ENCODE measurements around the gene RIC1. TPM values are rescaled to one million over a fixed set of nuclear protein-coding genes. Genes with fewer than 3 reads are reported as not detected.

The RIC1 gene
- total and polyA plus RNA-seq, 2 of the 13 experiments (the other 11 are each of a cell fraction or from before 2014, with no cell fraction given) = 18.2 to 19.0 TPM

GRCh38 chr9:5750569-5750968 lies 121.7 kb downstream of the RIC1 start:
- peak; percentile 74 for ATAC-seq
- TF ChIP-seq GATAD2A (CRISPR knock-in tag; IDR thresholded peaks at IDR 0.05) = peak; percentile 28; the same call in 1 of the 2 replicates
- TF ChIP-seq FOSL2 (CRISPR knock-in tag; IDR thresholded peaks at IDR 0.05) = 0 out of 2 replicates have a peak, but pooled peaks have one; percentile 8
- peak; percentile 64; the same call in 1 of the 2 replicates for TF ChIP-seq AHDC1 (CRISPR knock-in tag; IDR thresholded peaks at IDR 0.05; ENCODE audit: borderline replicate concordance)
- peak; percentile 61 for TF ChIP-seq PAXIP1 (CRISPR knock-in tag; conservative IDR thresholded peaks at IDR 0.05)
- TF ChIP-seq ZBTB43 (CRISPR knock-in tag; conservative IDR thresholded peaks at IDR 0.05) = no peak
- 0 out of 2 replicates have a peak, but pooled peaks have one; percentile 42 for TF ChIP-seq ONECUT2 (CRISPR knock-in tag; IDR thresholded peaks at IDR 0.05)
- TF ChIP-seq ARID5B (CRISPR knock-in tag; IDR thresholded peaks at IDR 0.05) = 0 out of 2 replicates have a peak, but pooled peaks have one; percentile 12

More at GRCh38 chr9:5750569-5750968, 121.7 kb downstream of the RIC1 start:
- Histone ChIP-seq H3K9me3 (ENCODE audit: low read length) (no peaks in the 10 kb centered on the region), H3K9ac (ENCODE audit: insufficient read depth, low read depth, low read length) (no peak overlapping the region), H3K4me3 (replicated peaks in 1 of 3; ENCODE audit: insufficient read depth in 1 of 3, low read depth in 2 of 3, low read length in 3 of 3) (no peak overlapping the region), H3K27ac (ENCODE audit: extremely low read length, insufficient read depth, low read length) (peak overlapping the region; percentile 20), H3K4me2 (ENCODE audit: low read depth, low read length) (no peak overlapping the region), H4K20me1 (ENCODE audit: insufficient read depth, low read length) (no peaks in the 10 kb centered on the region), H2AFZ (ENCODE audit: low read length) (no peak overlapping the region), H3K79me2 (ENCODE audit: insufficient read depth, low read length) (no peaks in the 10 kb centered on the region), H3K4me1 (ENCODE audit: insufficient read depth, low read length) (peaks cover 13% of the 10 kb centered on the region), H3K36me3 (replicated peaks in 1 of 2; ENCODE audit: control insufficient read depth in 1 of 2, insufficient read depth in 2 of 2, low read length in 2 of 2) (peaks cover 1 to 15% of the 10 kb centered on the region in 2 experiments; a peak in 2 of 5 replicates), H3K27me3 (ENCODE audit: control insufficient read depth in 1 of 2, insufficient read depth in 2 of 2, low read length in 2 of 2) (no peaks in the 10 kb centered on the region)
- DNase-seq (ENCODE audit: low spot score) (no peak), FAIRE-seq (no peak)
- WGBS (ENCODE audit: low lambda C conversion rate) = 100% methylated on average over 1 of the region's 1 CpG
- intact Hi-C loops (cut with micrococcal nuclease; ENCODE audit: unreplicated experiment) = no loop called here
- in situ Hi-C loops (cut with HindIII; ENCODE audit: extremely low pct_ligation_motif_present, low pct_unique_long_range_greater_than_20kb) = no loop called here
- no TSS peak for BruUV-seq (replicated peaks)
- ChIA-PET CTCF (ENCODE audit: low intra/inter-chr PET ratio, low total read pairs) (no interaction called here), POLR2A (no interaction called here)
